Keratinocyte (primary cell): ENCODE results near the gene ADCK1. TPM values are rescaled to one million over a fixed set of nuclear protein-coding genes. Genes with fewer than 3 reads are reported as not detected.

Experiments used
- DNase-seq: peaks from one replicate; pipeline ENCODE4 v3.0.0-alpha.2; 2011; ENCODE audit warnings: low read depth, missing footprints, low spot score
- FAIRE-seq: peaks from 2 replicates; lab custom pipeline; 2011; peaks lifted over from hg19 to GRCh38; lab: Jason Lieb, UNC
- H2AFZ ChIP-seq: 2 replicates; pipeline ENCODE4 v1.6.0; 2012; ENCODE audit warnings: low read length, control low read depth, inconsistent platforms; ENCODE audit not compliant: control insufficient read depth
- H3K27ac ChIP-seq: 2 replicates; pipeline ENCODE4 v1.5.1; 2011; ENCODE audit warnings: low read length; ENCODE audit not compliant: control insufficient read depth, insufficient read depth
- H3K27me3 ChIP-seq: 3 replicates; pipeline ENCODE4 v1.6.0; 2011; ENCODE audit warnings: low read length; ENCODE audit not compliant: control insufficient read depth, insufficient read depth; ENCODE audit errors: extremely low read depth
- H3K36me3 ChIP-seq, 2 experiments: 2 replicates in 1 of 2; 3 replicates in 1 of 2; pipeline ENCODE4 v1.5.1; 2011; ENCODE audit warnings: low read length in 2 of 2, mild to moderate bottlenecking in 1 of 2; ENCODE audit not compliant: control insufficient read depth in 2 of 2, insufficient read depth in 2 of 2; ENCODE audit errors: extremely low read depth in 1 of 2
- H3K4me1 ChIP-seq: 3 replicates; pipeline ENCODE4 v1.5.1; 2011; ENCODE audit warnings: low read length; ENCODE audit not compliant: control insufficient read depth, insufficient read depth; ENCODE audit errors: extremely low read depth
- H3K4me2 ChIP-seq: 3 replicates; pipeline ENCODE4 v1.6.0; 2011; ENCODE audit warnings: low read depth, low read length; ENCODE audit not compliant: control insufficient read depth, insufficient read depth; ENCODE audit errors: extremely low read depth
- H3K4me3 ChIP-seq, 3 experiments: fragments of 200-600 bp in 1 of 3; sonication (generic) in 1 of 3; 2 replicates in 2 of 3; 3 replicates in 1 of 3; pipeline ENCODE4 v1.5.1; 2011 to 2016; ENCODE audit warnings: low read length in 3 of 3, mild to moderate bottlenecking in 3 of 3, control low read depth in 2 of 3, inconsistent platforms in 1 of 3, low read depth in 1 of 3, mixed read lengths in 1 of 3, mixed run types in 1 of 3, moderate library complexity in 1 of 3; ENCODE audit not compliant: control insufficient read depth in 2 of 3, insufficient read depth in 2 of 3; ENCODE audit errors: extremely low read depth in 1 of 3
- H3K79me2 ChIP-seq: 2 replicates; pipeline ENCODE4 v1.6.0; 2012; ENCODE audit warnings: low read length; ENCODE audit not compliant: control insufficient read depth, insufficient read depth
- H3K9ac ChIP-seq: 3 replicates; pipeline ENCODE4 v1.6.0; 2011; ENCODE audit warnings: low read length; ENCODE audit not compliant: control insufficient read depth, insufficient read depth; ENCODE audit errors: extremely low read depth
- H3K9me1 ChIP-seq: 3 replicates; pipeline ENCODE4 v1.6.0; 2011; ENCODE audit warnings: low read length; ENCODE audit not compliant: control insufficient read depth, insufficient read depth; ENCODE audit errors: extremely low read depth
- H3K9me3 ChIP-seq: 2 replicates; pipeline ENCODE4 v1.5.1; 2012; ENCODE audit warnings: low read depth, low read length; ENCODE audit not compliant: control insufficient read depth
- H4K20me1 ChIP-seq: 3 replicates; pipeline ENCODE4 v1.6.0; 2011; ENCODE audit warnings: low read length; ENCODE audit not compliant: control insufficient read depth, insufficient read depth; ENCODE audit errors: extremely low read depth
- CTCF ChIP-seq, 3 experiments: IDR thresholded peaks in 1 of 3; conservative IDR thresholded peaks in 1 of 3; optimal IDR thresholded peaks in 1 of 3; 2 replicates in 2 of 3; 3 replicates in 1 of 3; pipeline versions ENCODE3 to v1.5.1; 2011; ENCODE audit warnings: low read length in 3 of 3, mild to moderate bottlenecking in 3 of 3, moderate library complexity in 2 of 3, control low read depth in 1 of 3, inconsistent platforms in 1 of 3; ENCODE audit not compliant: insufficient read depth in 2 of 3; ENCODE audit errors: extremely low read depth in 1 of 3
- EZH2 ChIP-seq: IDR thresholded peaks from one replicate; pipeline ENCODE4 v1.6.1; 2012; ENCODE audit warnings: inconsistent platforms, mild to moderate bottlenecking, low read length, moderate library complexity
- dilution Hi-C: fragments of 300-500 bp; cut with MboI; formaldehyde crosslinking; loops from one replicate; pipeline ENCODE4 v1.7.0; 2020; ENCODE audit warnings: low sequenced_read_pairs; ENCODE audit not compliant: extremely low pct_ligation_motif_present
- polyA plus RNA-seq, 5 experiments: library from polyadenylated mRNA; depleted of rRNA in 3 of 5; stranded (reverse) in 3 of 5; stranded (forward) in 1 of 5; unstranded in 1 of 5; fragments of >200 nt; gene quantifications; 1 replicate in 1 of 5; 2 replicates in 3 of 5; 3 replicates in 1 of 5; pipeline versions ENCODE4 v1.2.1 to v1.2.3, GENCODE V29; 2011 to 2012; ENCODE audit warnings: missing spikeins in 2 of 5, low read depth in 1 of 5, low replicate concordance in 1 of 5

Gene ADCK1
- polyA plus RNA-seq, 1 donor (not counting 4 experiments of a cell fraction or from before 2014, with no cell fraction given): 4.9 TPM

GRCh38 chr14:77926942-77927341 is 127.0 kb downstream of the ADCK1 start:
- Histone ChIP-seq H3K79me2 (no peaks in the 10 kb centered on the region), H3K27ac (no peak overlapping the region), H3K36me3 (no peaks in the 10 kb centered on the region), H3K4me1 (no peaks in the 10 kb centered on the region), H3K27me3 (no peaks in the 10 kb centered on the region), H3K4me2 (no peak overlapping the region), H3K4me3 (no peak overlapping the region), H3K9ac (no peak overlapping the region), H2AFZ (no peak overlapping the region), H4K20me1 (no peaks in the 10 kb centered on the region), H3K9me3 (no peaks in the 10 kb centered on the region), H3K9me1 (no peaks in the 10 kb centered on the region)
- FAIRE-seq: no peak
- dilution Hi-C loops: no loop called here
- TF ChIP-seq CTCF (optimal IDR thresholded peaks at IDR 0.05 in 1 of 3, IDR thresholded peaks at IDR 0.05 in 1 of 3, conservative IDR thresholded peaks at IDR 0.05 in 1 of 3; ENCODE audit: extremely low read depth in 1 of 3, insufficient read depth in 2 of 3, low read length in 3 of 3) (no peak), EZH2 (no peak)
- DNase-seq: no peak

GRCh38 chr14:77931441-77931840 is 131.5 kb downstream of the ADCK1 start:
- TF ChIP-seq EZH2 (no peak), CTCF (optimal IDR thresholded peaks at IDR 0.05 in 1 of 3, IDR thresholded peaks at IDR 0.05 in 1 of 3, conservative IDR thresholded peaks at IDR 0.05 in 1 of 3; ENCODE audit: extremely low read depth in 1 of 3, insufficient read depth in 2 of 3, low read length in 3 of 3) (no peak)
- no peaks in the 10 kb centered on the region for H3K9me3 ChIP-seq
- no peak overlapping the region for H3K4me3 ChIP-seq
- dilution Hi-C loops: no loop called here
- no peak overlapping the region for H3K9ac ChIP-seq
- no peaks in the 10 kb centered on the region for H4K20me1 ChIP-seq
- H3K27ac ChIP-seq: no peak overlapping the region
- H3K4me1 ChIP-seq: no peaks in the 10 kb centered on the region
- no peaks in the 10 kb centered on the region for H3K27me3 ChIP-seq
- no peak for DNase-seq
- no peak overlapping the region for H2AFZ ChIP-seq
- no peaks in the 10 kb centered on the region for H3K79me2 ChIP-seq
- H3K4me2 ChIP-seq: no peak overlapping the region
- H3K36me3 ChIP-seq: peaks cover 0 to 5% of the 10 kb centered on the region in 2 experiments
- no peaks in the 10 kb centered on the region for H3K9me1 ChIP-seq
- no peak for FAIRE-seq
